ENCODE data around the gene B3GALT4. TPM values are rescaled to one million over a fixed set of nuclear protein-coding genes. Genes with fewer than 3 reads are reported as not detected.
A peak's percentile ranks its signal among the peaks of the same experiment; 100 is the strongest.

The B3GALT4 gene
- total and polyA plus RNA-seq, 2 of the 13 experiments (the other 11 are each of a cell fraction or from before 2014, with no cell fraction given), result 0.04 to 0.27 TPM

DNA sequence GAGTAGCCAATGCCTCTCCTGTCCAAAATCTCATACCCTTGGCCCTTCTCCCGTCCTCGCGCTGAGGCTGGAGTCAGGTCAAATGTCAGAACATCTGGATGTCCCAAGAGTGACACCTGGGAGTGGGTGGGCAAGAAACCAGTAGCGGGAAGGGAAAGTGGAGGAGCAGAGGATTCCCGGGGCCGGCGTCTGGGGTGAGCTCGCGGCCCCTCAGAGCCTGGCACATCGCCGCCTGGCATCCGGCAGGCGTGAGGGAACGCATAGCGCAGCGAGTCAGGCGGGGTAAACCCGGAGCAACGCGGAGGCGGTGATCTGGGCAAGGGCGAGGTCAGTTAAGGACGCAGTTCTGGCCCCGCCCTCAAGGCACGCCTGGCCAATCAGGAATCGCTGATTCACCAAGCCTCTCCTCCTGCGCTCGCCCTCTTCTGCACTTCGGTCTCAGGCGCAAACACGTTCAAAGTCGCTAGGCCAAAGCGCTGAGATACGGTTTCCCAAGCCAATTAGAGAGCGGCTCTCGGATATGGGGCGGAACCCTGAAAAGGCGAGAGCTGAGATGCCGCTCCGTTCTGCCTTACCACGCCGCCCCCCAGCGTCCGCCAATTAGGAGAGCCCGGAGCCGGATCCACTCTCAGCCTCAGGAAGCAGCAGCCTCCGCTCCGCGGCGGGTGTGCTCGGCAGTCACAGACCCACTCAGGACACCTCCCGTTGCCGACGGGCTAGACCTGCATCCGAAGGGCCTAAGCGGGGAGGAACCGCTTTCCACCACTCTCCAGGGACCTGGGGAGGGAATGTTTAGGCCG lies 27.8 kb upstream of the B3GALT4 start (continued):
- peak; percentile 4; the same call in 1 of the 2 replicates for TF ChIP-seq SETDB1 (CRISPR knock-in tag; IDR thresholded peaks at IDR 0.05; ENCODE audit: borderline replicate concordance)
- TF ChIP-seq, protein P1, sequence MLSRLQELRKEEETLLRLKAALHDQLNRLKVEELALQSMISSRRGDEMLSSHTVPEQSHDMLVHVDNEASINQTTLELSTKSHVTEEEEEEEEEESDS (CRISPR knock-in tag; IDR thresholded peaks at IDR 0.05; ENCODE audit: borderline replicate concordance), result no peak
- no peak for TF ChIP-seq HOXA9 (CRISPR knock-in tag; IDR thresholded peaks at IDR 0.05; ENCODE audit: borderline replicate concordance)
- TF ChIP-seq EED (CRISPR knock-in tag; IDR thresholded peaks at IDR 0.05), result peak; percentile 94; the same call in 1 of the 2 replicates
- TF ChIP-seq ARID2 (CRISPR knock-in tag; IDR thresholded peaks at IDR 0.05; ENCODE audit: borderline replicate concordance), result peak; percentile 82
- TF ChIP-seq TSC22D2 (CRISPR knock-in tag; IDR thresholded peaks at IDR 0.05; ENCODE audit: borderline replicate concordance), result 0 out of 2 replicates have a peak, but pooled peaks have one; percentile 21
- TF ChIP-seq PAF1 (CRISPR knock-in tag; IDR thresholded peaks at IDR 0.05), result no peak; the same call in none of the 2 replicates
- TF ChIP-seq HCFC1 (IDR thresholded peaks at IDR 0.05; ENCODE audit: low read depth, low read length), result peak; percentile 16
- no peak; the same call in 1 of the 2 replicates for TF ChIP-seq ZNF12 (CRISPR knock-in tag; IDR thresholded peaks at IDR 0.05)
- 0 out of 2 replicates have a peak, but pooled peaks have one; percentile 47 for TF ChIP-seq ZNF749 (CRISPR knock-in tag; IDR thresholded peaks at IDR 0.05; ENCODE audit: borderline replicate concordance)
- TF ChIP-seq, protein P2, sequence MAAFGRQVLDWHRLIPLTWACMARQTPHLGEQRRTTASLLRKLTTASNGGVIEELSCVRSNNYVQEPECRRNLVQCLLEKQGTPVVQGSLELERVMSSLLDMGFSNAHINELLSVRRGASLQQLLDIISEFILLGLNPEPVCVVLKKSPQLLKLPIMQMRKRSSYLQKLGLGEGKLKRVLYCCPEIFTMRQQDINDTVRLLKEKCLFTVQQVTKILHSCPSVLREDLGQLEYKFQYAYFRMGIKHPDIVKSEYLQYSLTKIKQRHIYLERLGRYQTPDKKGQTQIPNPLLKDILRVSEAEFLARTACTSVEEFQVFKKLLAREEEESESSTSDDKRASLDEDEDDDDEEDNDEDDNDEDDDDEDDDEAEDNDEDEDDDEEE (CRISPR knock-in tag; IDR thresholded peaks at IDR 0.05), result no peak
- TF ChIP-seq, protein P3, sequence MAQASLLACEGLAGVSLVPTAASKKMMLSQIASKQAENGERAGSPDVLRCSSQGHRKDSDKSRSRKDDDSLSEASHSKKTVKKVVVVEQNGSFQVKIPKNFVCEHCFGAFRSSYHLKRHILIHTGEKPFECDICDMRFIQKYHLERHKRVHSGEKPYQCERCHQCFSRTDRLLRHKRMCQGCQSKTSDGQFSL (CRISPR knock-in tag; IDR thresholded peaks at IDR 0.05), result no peak
- TF ChIP-seq, protein P4, sequence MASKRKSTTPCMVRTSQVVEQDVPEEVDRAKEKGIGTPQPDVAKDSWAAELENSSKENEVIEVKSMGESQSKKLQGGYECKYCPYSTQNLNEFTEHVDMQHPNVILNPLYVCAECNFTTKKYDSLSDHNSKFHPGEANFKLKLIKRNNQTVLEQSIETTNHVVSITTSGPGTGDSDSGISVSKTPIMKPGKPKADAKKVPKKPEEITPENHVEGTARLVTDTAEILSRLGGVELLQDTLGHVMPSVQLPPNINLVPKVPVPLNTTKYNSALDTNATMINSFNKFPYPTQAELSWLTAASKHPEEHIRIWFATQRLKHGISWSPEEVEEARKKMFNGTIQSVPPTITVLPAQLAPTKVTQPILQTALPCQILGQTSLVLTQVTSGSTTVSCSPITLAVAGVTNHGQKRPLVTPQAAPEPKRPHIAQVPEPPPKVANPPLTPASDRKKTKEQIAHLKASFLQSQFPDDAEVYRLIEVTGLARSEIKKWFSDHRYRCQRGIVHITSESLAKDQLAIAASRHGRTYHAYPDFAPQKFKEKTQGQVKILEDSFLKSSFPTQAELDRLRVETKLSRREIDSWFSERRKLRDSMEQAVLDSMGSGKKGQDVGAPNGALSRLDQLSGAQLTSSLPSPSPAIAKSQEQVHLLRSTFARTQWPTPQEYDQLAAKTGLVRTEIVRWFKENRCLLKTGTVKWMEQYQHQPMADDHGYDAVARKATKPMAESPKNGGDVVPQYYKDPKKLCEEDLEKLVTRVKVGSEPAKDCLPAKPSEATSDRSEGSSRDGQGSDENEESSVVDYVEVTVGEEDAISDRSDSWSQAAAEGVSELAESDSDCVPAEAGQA (IDR thresholded peaks at IDR 0.05; ENCODE audit: low read depth), result no peak
- TF ChIP-seq, protein P4 (CRISPR knock-in tag; IDR thresholded peaks at IDR 0.05; ENCODE audit: borderline replicate concordance), result peak; percentile 54; the same call in 1 of the 2 replicates
- no peak for TF ChIP-seq ATM (IDR thresholded peaks at IDR 0.05; ENCODE audit: borderline replicate concordance)
- TF ChIP-seq, protein P5, sequence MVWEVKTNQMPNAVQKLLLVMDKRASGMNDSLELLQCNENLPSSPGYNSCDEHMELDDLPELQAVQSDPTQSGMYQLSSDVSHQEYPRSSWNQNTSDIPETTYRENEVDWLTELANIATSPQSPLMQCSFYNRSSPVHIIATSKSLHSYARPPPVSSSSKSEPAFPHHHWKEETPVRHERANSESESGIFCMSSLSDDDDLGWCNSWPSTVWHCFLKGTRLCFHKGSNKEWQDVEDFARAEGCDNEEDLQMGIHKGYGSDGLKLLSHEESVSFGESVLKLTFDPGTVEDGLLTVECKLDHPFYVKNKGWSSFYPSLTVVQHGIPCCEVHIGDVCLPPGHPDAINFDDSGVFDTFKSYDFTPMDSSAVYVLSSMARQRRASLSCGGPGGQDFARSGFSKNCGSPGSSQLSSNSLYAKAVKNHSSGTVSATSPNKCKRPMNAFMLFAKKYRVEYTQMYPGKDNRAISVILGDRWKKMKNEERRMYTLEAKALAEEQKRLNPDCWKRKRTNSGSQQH (CRISPR knock-in tag; IDR thresholded peaks at IDR 0.05; ENCODE audit: low read depth), result peak; percentile 74; the same call in 1 of the 2 replicates
- no peak for TF ChIP-seq NPAS2 (CRISPR knock-in tag; IDR thresholded peaks at IDR 0.05; ENCODE audit: borderline replicate concordance)
- TF ChIP-seq POLR2AphosphoS5 (IDR thresholded peaks at IDR 0.05; ENCODE audit: low read depth, low read length), result peak; percentile 76
- TF ChIP-seq SALL1 (CRISPR knock-in tag; IDR thresholded peaks at IDR 0.05), result no peak; the same call in none of the 2 replicates
- TF ChIP-seq CCAR2 (optimal IDR thresholded peaks at IDR 0.05; ENCODE audit: low read depth, low read length), result no peak
- peak; percentile 96 for TF ChIP-seq BORCS8-MEF2B (CRISPR knock-in tag; IDR thresholded peaks at IDR 0.05)
